Pancreas (tissue), 10 donors: ENCODE measurements around the gene CAMK1D. TPM values are rescaled to one million over a fixed set of nuclear protein-coding genes. Genes with fewer than 3 reads are reported as not detected.

ENCODE experiments used
- ATAC-seq, 4 donors: fragments of 200-7000 bp; cut with Tn5 transposase; one replicate each; pipeline versions ENCODE4 v1.8.0 to v1.9.1; 2020; ENCODE audit warnings: mild to moderate bottlenecking in 4 of 4, moderate library complexity in 4 of 4
- DNase-seq, 6 donors: peaks; one replicate each; pipeline ENCODE4 v3.0.0-alpha.2; 2020
- FAIRE-seq: peaks from 2 replicates; lab custom pipeline; 2012; peaks lifted over from hg19 to GRCh38; lab: Jason Lieb, UNC
- H3K27ac ChIP-seq, 4 donors: fragments of 200-600 bp; sonication (generic); 1 replicate in 3 of 4; 2 replicates in 1 of 4; pipeline versions ENCODE4 v1.5.0 to v1.8.0; 2020
- H3K27me3 ChIP-seq, 4 donors: fragments of 200-600 bp; one replicate each; pipeline ENCODE4 v1.8.0; 2021
- H3K36me3 ChIP-seq, 3 donors: fragments of 200-600 bp; sonication (generic) in 1 of 3; one replicate each; pipeline versions ENCODE4 v1.5.0 to v1.8.0; 2020 to 2021
- H3K4me1 ChIP-seq, 3 donors: fragments of 200-600 bp; one replicate each; pipeline ENCODE4 v1.8.0; 2021
- H3K4me3 ChIP-seq, 4 donors: fragments of 200-600 bp; sonication (generic) in 2 of 4; one replicate each; pipeline versions ENCODE4 v1.5.0 to v1.8.0; 2020 to 2021
- H3K9me3 ChIP-seq, 4 donors: fragments of 200-600 bp; one replicate each; pipeline ENCODE4 v1.8.0; 2021
- CTCF ChIP-seq, 4 donors: fragments of 200-600 bp; sonication (generic) in 3 of 4; IDR thresholded peaks; one replicate each; pipeline versions ENCODE4 v1.5.0 to v1.8.0; 2021; ENCODE audit warnings: antibody characterized with exemption in 4 of 4
- WGBS, 2 donors: extraction: QIAGEN DNeasy Blood & Tissue Kit; methylation state at CpG; one replicate each; pipeline ENCODE4 v1.1.7; 2013; 5-methylcytosine and 5-hydroxymethylcytosine counted together
- intact Hi-C, 3 donors: fragments of 100-400 bp; cut with DNase I; formaldehyde crosslinking; loops; one replicate each; pipeline versions ENCODE4 v1.11.1 to v1.14.2; 2022
- polyA plus RNA-seq, 2 donors: library from polyadenylated mRNA; stranded (reverse); fragments of 200-250 nt; gene quantifications; one replicate each; pipeline ENCODE4 v1.2.3, GENCODE V29; 2013
- total RNA-seq, 6 donors: library from RNA; stranded (reverse); fragmentation: NEBNext Ultra II Directional in 4 of 6; extraction: Animal tissue kit (Norgen Biotek cat#: 25700) in 4 of 6; gene quantifications; one replicate each; pipeline versions ENCODE4 v1.2.1 to v1.2.4, GENCODE V29; 2021 to 2023
- donor health status: healthy with polysubstance abuse.
- donor health status: DM: no; HTN: no; CAD: no; lungs with moderate emphysema.
- donor health status: DM: no; HTN: no; CAD: no.
- donor health status: control.
- donor health status: control.
- donor health status: Bipolar disorder and iron deficiency.
- donor health status: DM: yes; HTN: yes; CAD: no.
- donor health status: DM: no; HTN: no; CAD: no.
- donor health status: DM: no; HTN: no; CAD: no.
- donor health status: DM: yes; HTN: yes; CAD: no.

The CAMK1D gene
- total and polyA plus RNA-seq, 8 donors, result 2.9 to 30.1 (median 22.7) TPM

- TF ChIP-seq CTCF (IDR thresholded peaks at IDR 0.05), result no peak
- H3K27me3 ChIP-seq, result no peaks in the 10 kb centered on the region
- ATAC-seq (no peak), FAIRE-seq (no peak), DNase-seq (no peak)
- H3K36me3 ChIP-seq, result no peaks in the 10 kb centered on the region
- no peak overlapping the region for H3K4me3 ChIP-seq
- no peak overlapping the region for H3K27ac ChIP-seq
- intact Hi-C loops, result no loop called here
- no peaks in the 10 kb centered on the region for H3K9me3 ChIP-seq
- H3K4me1 ChIP-seq, result peaks cover 0 to 4% (median 0%) of the 10 kb centered on the region in 3 donors
- 75 to 78% methylated on average over 12 of the region's 12 CpGs for WGBS, 2 donors
These were observed 290.9 kb downstream of the CAMK1D start for GRCh38 chr10:12639996-12640944.

GRCh38 chr10:12642036-12642435 is 292.7 kb downstream of the CAMK1D start:
- intact Hi-C loops, result no loop called here
- Histone ChIP-seq H3K4me3 (no peak overlapping the region), H3K27me3 (no peaks in the 10 kb centered on the region), H3K4me1 (peaks cover 0 to 4% (median 0%) of the 10 kb centered on the region in 3 donors), H3K36me3 (no peaks in the 10 kb centered on the region), H3K27ac (no peak overlapping the region), H3K9me3 (no peaks in the 10 kb centered on the region)
- FAIRE-seq (no peak), ATAC-seq (no peak), DNase-seq (no peak)
- TF ChIP-seq CTCF (IDR thresholded peaks at IDR 0.05), result no peak
- 94 to 97% methylated on average over 7 of the region's 7 CpGs for WGBS, 2 donors

- intact Hi-C loops, result no loop called here
- no peak overlapping the region for H3K27ac ChIP-seq
These were observed 293.9 kb downstream of the CAMK1D start for GRCh38 chr10:12643279-12643678.

GRCh38 chr10:12644380-12645144 is 295.2 kb downstream of the CAMK1D start:
- no peak for DNase-seq
- Histone ChIP-seq H3K27me3 (no peaks in the 10 kb centered on the region), H3K4me3 (no peak overlapping the region), H3K27ac (no peak overlapping the region), H3K36me3 (no peaks in the 10 kb centered on the region), H3K9me3 (no peaks in the 10 kb centered on the region), H3K4me1 (no peaks in the 10 kb centered on the region)
- WGBS, 2 donors, result 91 to 93% methylated on average over 4 of the region's 4 CpGs
- ATAC-seq, result no peak
- TF ChIP-seq CTCF (IDR thresholded peaks at IDR 0.05), result no peak
- FAIRE-seq, result no peak
- intact Hi-C loops, result no loop called here

More at GRCh38 chr10:12643279-12643678, 293.9 kb downstream of the CAMK1D start:
- Histone ChIP-seq H3K36me3 (no peaks in the 10 kb centered on the region), H3K9me3 (no peaks in the 10 kb centered on the region), H3K4me1 (no peaks in the 10 kb centered on the region), H3K4me3 (no peak overlapping the region), H3K27me3 (no peaks in the 10 kb centered on the region)
- 91 to 94% methylated on average over 17 of the region's 17 CpGs for WGBS, 2 donors
- no peak for TF ChIP-seq CTCF (IDR thresholded peaks at IDR 0.05)
- FAIRE-seq, result no peak
- ATAC-seq, result no peak
- DNase-seq, result no peak
